Keratinocyte (primary cell): ENCODE data around the gene DAB1. TPM values are rescaled to one million over a fixed set of nuclear protein-coding genes. Genes with fewer than 3 reads are reported as not detected.

Source experiments
- DNase-seq: peaks from one replicate; pipeline ENCODE4 v3.0.0-alpha.2; 2011; ENCODE audit warnings: low read depth, missing footprints, low spot score
- FAIRE-seq: peaks from 2 replicates; lab custom pipeline; 2011; peaks lifted over from hg19 to GRCh38; lab: Jason Lieb, UNC
- H2AFZ ChIP-seq: 2 replicates; pipeline ENCODE4 v1.6.0; 2012; ENCODE audit warnings: low read length, control low read depth, inconsistent platforms; ENCODE audit not compliant: control insufficient read depth
- H3K27ac ChIP-seq: 2 replicates; pipeline ENCODE4 v1.5.1; 2011; ENCODE audit warnings: low read length; ENCODE audit not compliant: control insufficient read depth, insufficient read depth
- H3K27me3 ChIP-seq: 3 replicates; pipeline ENCODE4 v1.6.0; 2011; ENCODE audit warnings: low read length; ENCODE audit not compliant: control insufficient read depth, insufficient read depth; ENCODE audit errors: extremely low read depth
- H3K36me3 ChIP-seq, 2 experiments: 2 replicates in 1 of 2; 3 replicates in 1 of 2; pipeline ENCODE4 v1.5.1; 2011; ENCODE audit warnings: low read length in 2 of 2, mild to moderate bottlenecking in 1 of 2; ENCODE audit not compliant: control insufficient read depth in 2 of 2, insufficient read depth in 2 of 2; ENCODE audit errors: extremely low read depth in 1 of 2
- H3K4me1 ChIP-seq: 3 replicates; pipeline ENCODE4 v1.5.1; 2011; ENCODE audit warnings: low read length; ENCODE audit not compliant: control insufficient read depth, insufficient read depth; ENCODE audit errors: extremely low read depth
- H3K4me2 ChIP-seq: 3 replicates; pipeline ENCODE4 v1.6.0; 2011; ENCODE audit warnings: low read depth, low read length; ENCODE audit not compliant: control insufficient read depth, insufficient read depth; ENCODE audit errors: extremely low read depth
- H3K4me3 ChIP-seq, 3 experiments: fragments of 200-600 bp in 1 of 3; sonication (generic) in 1 of 3; 2 replicates in 2 of 3; 3 replicates in 1 of 3; pipeline ENCODE4 v1.5.1; 2011 to 2016; ENCODE audit warnings: low read length in 3 of 3, mild to moderate bottlenecking in 3 of 3, control low read depth in 2 of 3, inconsistent platforms in 1 of 3, low read depth in 1 of 3, mixed read lengths in 1 of 3, mixed run types in 1 of 3, moderate library complexity in 1 of 3; ENCODE audit not compliant: control insufficient read depth in 2 of 3, insufficient read depth in 2 of 3; ENCODE audit errors: extremely low read depth in 1 of 3
- H3K79me2 ChIP-seq: 2 replicates; pipeline ENCODE4 v1.6.0; 2012; ENCODE audit warnings: low read length; ENCODE audit not compliant: control insufficient read depth, insufficient read depth
- H3K9ac ChIP-seq: 3 replicates; pipeline ENCODE4 v1.6.0; 2011; ENCODE audit warnings: low read length; ENCODE audit not compliant: control insufficient read depth, insufficient read depth; ENCODE audit errors: extremely low read depth
- H3K9me1 ChIP-seq: 3 replicates; pipeline ENCODE4 v1.6.0; 2011; ENCODE audit warnings: low read length; ENCODE audit not compliant: control insufficient read depth, insufficient read depth; ENCODE audit errors: extremely low read depth
- H3K9me3 ChIP-seq: 2 replicates; pipeline ENCODE4 v1.5.1; 2012; ENCODE audit warnings: low read depth, low read length; ENCODE audit not compliant: control insufficient read depth
- H4K20me1 ChIP-seq: 3 replicates; pipeline ENCODE4 v1.6.0; 2011; ENCODE audit warnings: low read length; ENCODE audit not compliant: control insufficient read depth, insufficient read depth; ENCODE audit errors: extremely low read depth
- CTCF ChIP-seq, 3 experiments: IDR thresholded peaks in 1 of 3; conservative IDR thresholded peaks in 1 of 3; optimal IDR thresholded peaks in 1 of 3; 2 replicates in 2 of 3; 3 replicates in 1 of 3; pipeline versions ENCODE3 to v1.5.1; 2011; ENCODE audit warnings: low read length in 3 of 3, mild to moderate bottlenecking in 3 of 3, moderate library complexity in 2 of 3, control low read depth in 1 of 3, inconsistent platforms in 1 of 3; ENCODE audit not compliant: insufficient read depth in 2 of 3; ENCODE audit errors: extremely low read depth in 1 of 3
- EZH2 ChIP-seq: IDR thresholded peaks from one replicate; pipeline ENCODE4 v1.6.1; 2012; ENCODE audit warnings: inconsistent platforms, mild to moderate bottlenecking, low read length, moderate library complexity
- dilution Hi-C: fragments of 300-500 bp; cut with MboI; formaldehyde crosslinking; loops from one replicate; pipeline ENCODE4 v1.7.0; 2020; ENCODE audit warnings: low sequenced_read_pairs; ENCODE audit not compliant: extremely low pct_ligation_motif_present
- polyA plus RNA-seq, 5 experiments: library from polyadenylated mRNA; depleted of rRNA in 3 of 5; stranded (reverse) in 3 of 5; stranded (forward) in 1 of 5; unstranded in 1 of 5; fragments of >200 nt; gene quantifications; 1 replicate in 1 of 5; 2 replicates in 3 of 5; 3 replicates in 1 of 5; pipeline versions ENCODE4 v1.2.1 to v1.2.3, GENCODE V29; 2011 to 2012; ENCODE audit warnings: missing spikeins in 2 of 5, low read depth in 1 of 5, low replicate concordance in 1 of 5

Gene DAB1
- polyA plus RNA-seq, 1 donor (not counting 4 experiments of a cell fraction or from before 2014, with no cell fraction given) = 0.01 TPM

GRCh38 chr1:57209495-57209894, 214.4 kb downstream of the DAB1 start:
- no peaks in the 10 kb centered on the region for H3K4me1 ChIP-seq
- no peak overlapping the region for H3K9ac ChIP-seq
- no peak overlapping the region for H3K4me2 ChIP-seq
- no peaks in the 10 kb centered on the region for H3K9me3 ChIP-seq
- no peak for FAIRE-seq
- H3K27ac ChIP-seq = no peak overlapping the region
- TF ChIP-seq CTCF (optimal IDR thresholded peaks at IDR 0.05 in 1 of 3, IDR thresholded peaks at IDR 0.05 in 1 of 3, conservative IDR thresholded peaks at IDR 0.05 in 1 of 3; ENCODE audit: extremely low read depth in 1 of 3, insufficient read depth in 2 of 3, low read length in 3 of 3) = no peak
- no peak for TF ChIP-seq EZH2
- H3K36me3 ChIP-seq = no peaks in the 10 kb centered on the region
- dilution Hi-C loops = no loop called here
- no peak overlapping the region for H3K4me3 ChIP-seq
- DNase-seq = no peak
- H3K9me1 ChIP-seq = no peaks in the 10 kb centered on the region
- no peaks in the 10 kb centered on the region for H4K20me1 ChIP-seq
- H3K79me2 ChIP-seq = no peaks in the 10 kb centered on the region
- H2AFZ ChIP-seq = no peak overlapping the region
- peaks cover 3% of the 10 kb centered on the region for H3K27me3 ChIP-seq

- Histone ChIP-seq H3K4me3 (no peak overlapping the region), H4K20me1 (no peaks in the 10 kb centered on the region), H3K9ac (no peak overlapping the region), H2AFZ (no peak overlapping the region), H3K27ac (no peak overlapping the region), H3K9me3 (no peaks in the 10 kb centered on the region), H3K27me3 (peaks cover 3% of the 10 kb centered on the region), H3K79me2 (no peaks in the 10 kb centered on the region), H3K9me1 (no peaks in the 10 kb centered on the region), H3K36me3 (no peaks in the 10 kb centered on the region), H3K4me1 (no peaks in the 10 kb centered on the region), H3K4me2 (no peak overlapping the region)
- TF ChIP-seq CTCF (optimal IDR thresholded peaks at IDR 0.05 in 1 of 3, IDR thresholded peaks at IDR 0.05 in 1 of 3, conservative IDR thresholded peaks at IDR 0.05 in 1 of 3; ENCODE audit: extremely low read depth in 1 of 3, insufficient read depth in 2 of 3, low read length in 3 of 3) (no peak), EZH2 (no peak)
- dilution Hi-C loops = no loop called here
- no peak for FAIRE-seq
- no peak for DNase-seq
Observed at GRCh38 chr1:57208741-57209302, 215.0 kb downstream of the DAB1 start.
